ENCODE data around the gene COL6A1. TPM values are rescaled to one million over a fixed set of nuclear protein-coding genes. Genes with fewer than 3 reads are reported as not detected.

COL6A1 gene
- total and polyA plus RNA-seq, 2 of the 4 experiments (the other 2 are of a cell fraction), result 173 to 1,578 TPM

- H3K4ac ChIP-seq (ENCODE audit: low read depth, low read length), result peak overlapping the region; percentile 72
- TF ChIP-seq RFX5 (IDR thresholded peaks at IDR 0.05; ENCODE audit: low read depth, low read length) (no peak), POLR2A (IDR thresholded peaks at IDR 0.05; ENCODE audit: low read depth, low read length) (no peak), SMC3 (IDR thresholded peaks at IDR 0.05; ENCODE audit: low read depth, low read length) (no peak), CHD1 (IDR thresholded peaks at IDR 0.05; ENCODE audit: low read depth, low read length) (no peak), CEBPB (IDR thresholded peaks at IDR 0.05; ENCODE audit: low read depth, low read length) (no peak), BHLHE40 (IDR thresholded peaks at IDR 0.05; ENCODE audit: low read depth, low read length) (no peak), NFE2L2 (IDR thresholded peaks at IDR 0.05; ENCODE audit: low read depth, low read length) (no peak), MAZ (IDR thresholded peaks at IDR 0.05; ENCODE audit: borderline replicate concordance, low read depth, low read length) (no peak), RAD21 (IDR thresholded peaks at IDR 0.05; ENCODE audit: low read length) (no peak), RCOR1 (IDR thresholded peaks at IDR 0.05; ENCODE audit: insufficient replicate concordance, low read length) (no peak), USF2 (IDR thresholded peaks at IDR 0.05; ENCODE audit: low read depth, low read length) (no peak), MAFK (IDR thresholded peaks at IDR 0.05; ENCODE audit: low read depth, low read length) (no peak)
- 96% methylated on average over 34 of the region's 38 CpGs; no CpG with 5 or more reads in 1 of the 2 experiments for whole genome bisulfite sequencing, 2 experiments (ENCODE audit: extremely low coverage in 2 of 2, insufficient read length in 1 of 2)
- peak overlapping the region; percentile 56 for H2AFZ ChIP-seq (replicated peaks; ENCODE audit: low read length, poor library complexity)
- no peaks in the 10 kb centered on the region for H3K27me3 ChIP-seq (ENCODE audit: control insufficient read depth, insufficient read depth, low read length)
- no peak overlapping the region for H2BK120ac ChIP-seq (ENCODE audit: low read depth, low read length)
- dilution Hi-C loops (cut with HindIII; ENCODE audit: low sequenced_read_pairs, unreplicated experiment), result no loop called here
- H3K56ac ChIP-seq (ENCODE audit: extremely low read depth, insufficient read depth, low read length), result 0 out of 2 replicates have a peak overlapping the region, but pooled peaks have one; percentile 1
- peaks cover 11 to 69% of the 10 kb centered on the region in 2 experiments; a peak in 3 of 4 replicates for H3K79me1 ChIP-seq (ENCODE audit: low read depth in 1 of 2, low read length in 2 of 2)
- H3K4me1 ChIP-seq (ENCODE audit: control insufficient read depth, insufficient read depth, low read length), result peaks cover 24% of the 10 kb centered on the region
- intact Hi-C loops (cut with micrococcal nuclease), result no loop called here
- H3K14ac ChIP-seq (replicated peaks; ENCODE audit: low read depth, low read length), result peak overlapping the region; percentile 95
- H3K18ac ChIP-seq (ENCODE audit: low read depth, low read length), result no peak overlapping the region; the same call in 1 of the 2 replicates
- no TSS peak for BruUV-seq (replicated peaks)
- peaks cover 57% of the 10 kb centered on the region for H3K36me3 ChIP-seq (ENCODE audit: control insufficient read depth, insufficient read depth, low read length)
- H3K27ac ChIP-seq (ENCODE audit: insufficient read depth, low read length), result peak overlapping the region; percentile 30
- no peak overlapping the region; the same call in 1 of the 2 replicates for H4K91ac ChIP-seq (ENCODE audit: insufficient read depth, low read depth, low read length)
- H4K8ac ChIP-seq (ENCODE audit: low read depth in 2 of 2, low read length in 2 of 2), result peak overlapping the region in 1 of 2 experiments; percentile 25; a peak in 2 of 4 replicates
- DNase-seq (no peak), ATAC-seq (ENCODE audit: low read depth) (no peak)
- H2BK5ac ChIP-seq (ENCODE audit: low read depth, low read length, poor library complexity, severe bottlenecking), result peak overlapping the region; percentile 65
- H3K4me3 ChIP-seq (ENCODE audit: insufficient read depth, low read depth, low read length), result peak overlapping the region; percentile 95
- H2AK9ac ChIP-seq (replicated peaks; ENCODE audit: low read depth, low read length, poor library complexity), result peak overlapping the region; percentile 74
- peak overlapping the region; percentile 68 for H3K9ac ChIP-seq (ENCODE audit: low read depth, low read length)
- peak overlapping the region; percentile 91 for H3K4me2 ChIP-seq (ENCODE audit: low read depth, low read length)
- H2AK5ac ChIP-seq (ENCODE audit: low read depth, low read length), result peak overlapping the region; percentile 15
- ChIA-PET POLR2A (ENCODE audit: unreplicated experiment) (interaction anchor here (1.2 kb wide), 1 partner anchor 73 kb away, joined by 3 read pairs; no protein-coding TSS in a partner anchor), CTCF (no interaction called here)
- in situ Hi-C loops (cut with MboI; ENCODE audit: low sequenced_read_pairs), result no loop called here
- H2BK15ac ChIP-seq (ENCODE audit: low read depth, low read length), result no peak overlapping the region
- peaks cover 9% of the 10 kb centered on the region for H3K9me1 ChIP-seq (ENCODE audit: insufficient read depth, low read length)
- no peaks in the 10 kb centered on the region for H3K9me3 ChIP-seq (ENCODE audit: control insufficient read depth, insufficient read depth, low read length)
- no peak overlapping the region for H4K5ac ChIP-seq (ENCODE audit: low read depth, low read length)
- peak overlapping the region; percentile 89 for H3K23ac ChIP-seq (ENCODE audit: low read depth, low read length)
- peaks cover 68% of the 10 kb centered on the region for H4K20me1 ChIP-seq (ENCODE audit: insufficient read depth, low read length)
- no peak overlapping the region for H2BK20ac ChIP-seq (ENCODE audit: low read depth, low read length)
Measured at GRCh38 chr21:45983981-45984551, 2.5 kb downstream of the COL6A1 start.

Data from IMR-90 (cell line).